Ascending aorta (tissue), 2 donors: ENCODE measurements around the gene NFIL3. TPM values are rescaled to one million over a fixed set of nuclear protein-coding genes. Genes with fewer than 3 reads are reported as not detected.

Experiments
- DNase-seq, 2 donors: peaks; one replicate each; pipeline ENCODE4 v3.0.0-alpha.2; 2019; ENCODE audit warnings: low spot score in 2 of 2
- H3K27ac ChIP-seq, 2 donors: fragments of 200-600 bp; sonication (generic); one replicate each; pipeline ENCODE4 v1.5.1; 2016 to 2017; ENCODE audit warnings: mild to moderate bottlenecking in 1 of 2
- H3K27me3 ChIP-seq: fragments of 200-600 bp; sonication (generic); one replicate; pipeline ENCODE4 v1.5.1; 2017
- H3K36me3 ChIP-seq, 2 donors: fragments of 200-600 bp; sonication (generic); one replicate each; pipeline ENCODE4 v1.5.1; 2016
- H3K4me1 ChIP-seq, 2 donors: fragments of 200-600 bp; sonication (generic); one replicate each; pipeline ENCODE4 v1.5.1; 2016 to 2017; ENCODE audit warnings: mild to moderate bottlenecking in 1 of 2
- H3K4me3 ChIP-seq, 2 donors: fragments of 200-600 bp; sonication (generic); one replicate each; pipeline ENCODE4 v1.5.1; 2016 to 2017; ENCODE audit warnings: mild to moderate bottlenecking in 1 of 2
- H3K9me3 ChIP-seq, 2 donors: fragments of 200-600 bp; sonication (generic); one replicate each; pipeline ENCODE4 v1.5.1; 2016
- intact Hi-C: fragments of 100-400 bp; cut with DNase I; formaldehyde crosslinking; loops from one replicate; pipeline ENCODE4 v1.15.1; 2023
- total RNA-seq: library from RNA; depleted of rRNA; stranded (reverse); fragments of >200 nt; gene quantifications from one replicate; pipeline ENCODE4 v1.1.0, GENCODE V29; 2016
- TF ChIP-seq, protein P1 (sequence below), 3 experiments: fragments of 200-600 bp in 2 of 3; fragments of 450-650 bp in 1 of 3; sonication (generic) in 2 of 3; IDR thresholded peaks; one replicate each; pipeline ENCODE4 v1.5.1; 2016 to 2019; ENCODE audit warnings: antibody characterized with exemption in 3 of 3, mild to moderate bottlenecking in 1 of 3, moderate library complexity in 1 of 3

The NFIL3 gene
- total RNA-seq, 1 donor from 2014 or later: 27.5 TPM

DNA sequence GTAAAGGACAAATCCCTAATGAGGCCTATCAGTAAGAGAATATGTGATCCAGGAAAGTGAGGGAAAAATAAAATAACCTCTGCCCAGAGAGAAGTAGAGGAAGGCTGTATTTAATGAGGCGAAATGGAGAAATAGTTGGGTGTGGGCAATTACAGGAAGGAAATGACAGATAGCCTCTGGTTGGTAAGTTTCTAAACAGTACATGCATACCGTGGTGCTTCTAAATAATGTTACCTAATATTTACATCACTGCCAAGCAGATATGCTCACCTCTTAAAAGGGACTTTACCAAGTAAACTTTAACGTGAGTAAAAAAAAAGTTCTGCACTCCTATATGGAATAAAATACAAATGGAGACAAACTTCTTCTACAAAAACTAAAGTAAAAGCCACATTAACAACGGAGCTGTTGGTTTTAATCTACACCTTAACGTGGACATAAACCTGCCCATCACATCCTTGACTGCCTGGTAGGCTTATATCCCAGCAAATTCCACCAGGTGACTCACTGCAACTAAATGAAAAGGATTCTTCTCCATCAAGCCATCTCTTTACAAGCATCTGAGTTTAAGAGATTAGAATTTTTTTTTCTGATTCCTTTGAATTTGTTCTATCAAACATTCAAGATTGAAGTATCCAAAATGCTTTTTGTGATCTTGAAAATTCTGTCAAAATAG, 12.4 kb downstream of the NFIL3 start:
- no peaks in the 10 kb centered on the region for H3K9me3 ChIP-seq
- no peak for DNase-seq
- intact Hi-C loops: no loop called here
- no peak overlapping the region for H3K4me3 ChIP-seq
- TF ChIP-seq, protein P1, sequence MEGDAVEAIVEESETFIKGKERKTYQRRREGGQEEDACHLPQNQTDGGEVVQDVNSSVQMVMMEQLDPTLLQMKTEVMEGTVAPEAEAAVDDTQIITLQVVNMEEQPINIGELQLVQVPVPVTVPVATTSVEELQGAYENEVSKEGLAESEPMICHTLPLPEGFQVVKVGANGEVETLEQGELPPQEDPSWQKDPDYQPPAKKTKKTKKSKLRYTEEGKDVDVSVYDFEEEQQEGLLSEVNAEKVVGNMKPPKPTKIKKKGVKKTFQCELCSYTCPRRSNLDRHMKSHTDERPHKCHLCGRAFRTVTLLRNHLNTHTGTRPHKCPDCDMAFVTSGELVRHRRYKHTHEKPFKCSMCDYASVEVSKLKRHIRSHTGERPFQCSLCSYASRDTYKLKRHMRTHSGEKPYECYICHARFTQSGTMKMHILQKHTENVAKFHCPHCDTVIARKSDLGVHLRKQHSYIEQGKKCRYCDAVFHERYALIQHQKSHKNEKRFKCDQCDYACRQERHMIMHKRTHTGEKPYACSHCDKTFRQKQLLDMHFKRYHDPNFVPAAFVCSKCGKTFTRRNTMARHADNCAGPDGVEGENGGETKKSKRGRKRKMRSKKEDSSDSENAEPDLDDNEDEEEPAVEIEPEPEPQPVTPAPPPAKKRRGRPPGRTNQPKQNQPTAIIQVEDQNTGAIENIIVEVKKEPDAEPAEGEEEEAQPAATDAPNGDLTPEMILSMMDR (IDR thresholded peaks at IDR 0.05): no peak
- H3K27ac ChIP-seq: no peak overlapping the region
- H3K36me3 ChIP-seq: peaks cover 20 to 43% of the 10 kb centered on the region in 2 donors
- H3K4me1 ChIP-seq: peaks cover 0 to 4% of the 10 kb centered on the region in 2 donors
- H3K27me3 ChIP-seq: no peaks in the 10 kb centered on the region

DNA sequence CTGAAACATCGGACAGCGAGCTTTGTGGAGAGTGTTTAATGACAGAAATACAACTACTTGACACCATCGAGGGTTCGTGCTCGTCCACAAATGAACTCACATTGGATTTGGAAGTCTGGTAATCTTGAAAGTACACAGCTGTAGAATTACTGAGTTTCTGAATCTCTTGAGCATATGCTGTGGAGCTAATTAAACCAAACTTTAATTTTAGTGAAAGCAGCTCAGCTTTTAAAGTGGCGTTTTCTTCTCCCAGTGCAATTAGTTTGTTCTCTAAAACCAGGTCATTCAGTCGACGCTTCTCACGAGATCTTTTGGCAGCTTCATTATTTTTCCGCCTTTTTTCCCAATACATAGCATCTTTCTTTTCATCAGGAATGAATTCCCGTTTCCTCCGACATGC, 13.5 kb downstream of the NFIL3 start:
- intact Hi-C loops: no loop called here
- Histone ChIP-seq H3K27me3 (no peaks in the 10 kb centered on the region), H3K9me3 (no peaks in the 10 kb centered on the region), H3K4me3 (no peak overlapping the region), H3K4me1 (peaks cover 0 to 2% of the 10 kb centered on the region in 2 donors), H3K36me3 (peaks cover 20 to 47% of the 10 kb centered on the region in 2 donors), H3K27ac (no peak overlapping the region)
- DNase-seq: no peak
- TF ChIP-seq, protein P1 (IDR thresholded peaks at IDR 0.05): no peak

DNA sequence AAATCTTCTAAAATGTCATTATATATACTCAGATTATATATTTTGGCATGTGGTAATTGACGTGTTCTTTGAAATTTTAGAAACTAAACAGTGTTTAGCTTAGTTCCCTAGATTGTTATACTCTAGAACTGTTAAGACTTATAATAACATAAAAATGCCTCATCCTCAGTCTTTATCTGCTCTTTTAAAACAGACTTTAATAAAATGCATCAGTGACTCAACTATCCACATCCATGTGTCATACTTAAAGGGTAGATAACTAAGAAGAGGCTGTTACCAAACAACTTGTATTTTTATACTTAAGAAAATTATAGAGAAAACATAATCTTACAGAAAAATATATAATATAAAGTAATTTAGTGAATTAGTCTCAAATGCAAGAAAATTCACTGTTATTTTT, 15.2 kb downstream of the NFIL3 start:
- Histone ChIP-seq H3K27me3 (no peaks in the 10 kb centered on the region), H3K9me3 (no peaks in the 10 kb centered on the region), H3K4me3 (no peak overlapping the region), H3K4me1 (peaks cover 0 to 2% of the 10 kb centered on the region in 2 donors), H3K27ac (no peak overlapping the region), H3K36me3 (peaks cover 20 to 47% of the 10 kb centered on the region in 2 donors)
- TF ChIP-seq, protein P1 (IDR thresholded peaks at IDR 0.05): no peak
- intact Hi-C loops: no loop called here
- no peak for DNase-seq

DNA sequence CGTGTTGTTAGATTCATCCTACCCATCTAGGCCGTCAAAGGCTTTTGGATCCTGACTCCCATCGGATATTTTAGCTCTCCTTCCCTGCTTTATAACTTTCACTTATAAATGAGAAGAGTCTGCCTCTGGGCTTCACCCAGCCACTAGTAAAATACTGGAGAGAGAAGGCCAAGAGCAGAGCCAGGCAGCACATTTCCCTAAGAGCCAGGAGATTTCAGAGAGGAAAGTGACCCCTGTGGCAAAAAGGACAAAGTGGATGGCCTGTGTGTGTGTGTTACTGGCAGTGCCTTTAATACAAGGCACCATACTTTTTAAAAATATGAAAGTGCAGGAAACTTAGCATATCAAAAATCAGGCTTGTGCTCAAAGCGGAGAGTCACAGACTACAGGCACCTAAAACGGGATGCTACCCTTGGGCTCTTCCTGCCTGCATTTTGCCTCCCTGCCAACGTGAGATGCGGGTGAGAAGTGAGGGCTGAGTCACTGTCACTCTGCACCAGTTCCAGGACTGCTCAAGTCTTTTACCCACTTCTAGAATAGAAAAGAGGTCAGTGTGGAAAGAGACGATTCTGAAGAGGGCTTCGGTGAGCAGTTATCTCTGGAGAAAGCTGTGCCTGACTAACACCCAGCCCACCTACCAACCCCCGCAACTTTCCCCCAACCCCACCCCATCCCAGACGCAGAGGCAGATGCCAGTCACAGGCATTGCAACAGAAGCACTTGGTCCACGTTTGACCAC, 15.9 kb downstream of the NFIL3 start:
- peaks cover 20 to 47% of the 10 kb centered on the region in 2 donors for H3K36me3 ChIP-seq
- H3K27ac ChIP-seq: no peak overlapping the region
- intact Hi-C loops: no loop called here
- H3K27me3 ChIP-seq: no peaks in the 10 kb centered on the region
- TF ChIP-seq, protein P1 (IDR thresholded peaks at IDR 0.05): no peak
- no peak for DNase-seq
- H3K4me1 ChIP-seq: peaks cover 0 to 2% of the 10 kb centered on the region in 2 donors
- no peaks in the 10 kb centered on the region for H3K9me3 ChIP-seq
- no peak overlapping the region for H3K4me3 ChIP-seq

DNA sequence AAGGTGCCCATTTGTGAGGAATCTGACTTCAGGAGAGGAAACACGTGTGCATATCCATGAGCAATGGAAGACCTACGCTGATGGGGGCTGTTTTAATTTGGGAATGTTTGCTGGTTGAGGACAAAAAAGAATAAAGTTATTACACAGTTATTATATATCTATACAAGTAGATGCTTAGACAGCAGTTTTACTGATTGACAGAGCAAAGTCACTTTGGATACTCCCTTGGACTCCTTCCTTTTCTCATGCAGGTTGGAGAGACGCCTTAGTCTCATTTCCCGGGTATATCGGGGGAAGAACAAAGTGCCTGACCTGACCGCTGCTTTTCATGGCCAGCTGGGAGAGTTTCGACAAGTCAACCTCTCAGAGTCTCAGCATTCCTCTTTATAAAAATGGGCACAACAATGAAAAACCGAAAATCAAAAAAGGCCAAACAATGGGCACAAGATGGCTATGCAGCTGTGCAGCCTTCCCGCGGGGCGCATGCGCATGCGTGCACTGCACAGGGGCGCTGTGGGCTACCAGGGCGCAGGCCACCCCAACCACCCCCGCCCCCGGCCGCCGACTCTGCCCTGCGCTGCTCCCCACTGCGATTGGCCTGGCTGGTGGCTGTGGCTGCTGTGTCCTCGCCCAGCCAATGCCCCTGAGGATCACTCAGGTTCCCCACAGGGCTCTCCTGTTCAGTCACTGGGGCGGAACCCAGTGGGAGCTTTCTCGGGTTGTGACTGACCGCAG, 18.1 kb downstream of the NFIL3 start:
- no peak overlapping the region for H3K4me3 ChIP-seq
- no peaks in the 10 kb centered on the region for H3K27me3 ChIP-seq
- H3K36me3 ChIP-seq: peaks cover 20 to 44% of the 10 kb centered on the region in 2 donors
- no peak overlapping the region for H3K27ac ChIP-seq
- intact Hi-C loops: no loop called here
- TF ChIP-seq, protein P1 (IDR thresholded peaks at IDR 0.05): no peak
- no peak for DNase-seq
- H3K9me3 ChIP-seq: no peaks in the 10 kb centered on the region
- peaks cover 0 to under 1% of the 10 kb centered on the region in 2 donors for H3K4me1 ChIP-seq
